OCI-LY1 (cell line): Measurements from ENCODE around the gene ATP8A2.

Experiments used
- CTCF ChIP-seq: fragments of 200-600 bp; sonication (generic), shearing (Covaris generic); IDR thresholded peaks from 2 replicates; pipeline ENCODE4 v1.5.1; 2017; ENCODE audit warnings: mild to moderate bottlenecking, antibody characterized with exemption, low read length, moderate library complexity, mixed read lengths
- EZH2 ChIP-seq: fragments of 200-600 bp; sonication (generic), shearing (Covaris generic); IDR thresholded peaks from 2 replicates; pipeline ENCODE4 v1.8.0; 2017; ENCODE audit warnings: borderline replicate concordance, mixed run types, mild to moderate bottlenecking, antibody characterized with exemption, low read length, moderate library complexity, mixed read lengths

- TF ChIP-seq CTCF: no peak
- no peak for TF ChIP-seq EZH2
These were observed 527.7 kb downstream of the ATP8A2 start for GRCh38 chr13:25899464-25899863.
